ENCODE measurements around the gene GNL1. TPM values are rescaled to one million over a fixed set of nuclear protein-coding genes. Genes with fewer than 3 reads are reported as not detected.

The GNL1 gene
- total and polyA plus RNA-seq, 9 of the 15 experiments (the other 6 are each of a cell fraction or from before 2014, with no cell fraction given) = 0.73 to 112 (median 58.0) TPM

GRCh38 chr6:30556066-30556905 is at the start of gene GNL1 (continued):
- TF ChIP-seq FOXM1 (IDR thresholded peaks at IDR 0.05; ENCODE audit: low read depth) = no peak; the same call in 1 of the 2 replicates
- 0 out of 2 replicates have a peak, but pooled peaks have one; percentile 65 for TF ChIP-seq FOXM1 (CRISPR knock-in tag; IDR thresholded peaks at IDR 0.05; ENCODE audit: low read depth)
- peak in 1 of 2 experiments; percentile 76; a peak in 2 of 4 replicates for TF ChIP-seq KDM1A (IDR thresholded peaks at IDR 0.05)
- peak; percentile 54; the same call in 1 of the 2 replicates for TF ChIP-seq SMAD4 (CRISPR knock-in tag; conservative IDR thresholded peaks at IDR 0.05)
- TF ChIP-seq RAD51 (IDR thresholded peaks at IDR 0.05; ENCODE audit: borderline replicate concordance, low read depth) = peak; percentile 45
- TF ChIP-seq, protein P1, sequence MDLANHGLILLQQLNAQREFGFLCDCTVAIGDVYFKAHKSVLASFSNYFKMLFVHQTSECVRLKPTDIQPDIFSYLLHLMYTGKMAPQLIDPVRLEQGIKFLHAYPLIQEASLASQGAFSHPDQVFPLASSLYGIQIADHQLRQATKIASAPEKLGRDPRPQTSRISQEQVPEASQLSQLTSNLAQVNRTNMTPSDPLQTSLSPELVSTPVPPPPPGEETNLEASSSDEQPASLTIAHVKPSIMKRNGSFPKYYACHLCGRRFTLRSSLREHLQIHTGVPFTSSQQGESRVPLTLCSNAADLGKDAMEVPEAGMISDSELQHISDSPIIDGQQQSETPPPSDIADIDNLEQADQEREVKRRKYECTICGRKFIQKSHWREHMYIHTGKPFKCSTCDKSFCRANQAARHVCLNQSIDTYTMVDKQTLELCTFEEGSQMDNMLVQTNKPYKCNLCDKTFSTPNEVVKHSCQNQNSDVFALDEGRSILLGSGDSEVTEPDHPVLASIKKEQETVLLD (IDR thresholded peaks at IDR 0.05) = peak; percentile 52
- no peak for TF ChIP-seq U2AF2 (optimal IDR thresholded peaks at IDR 0.05; ENCODE audit: low read depth, low read length)
- no peak for TF ChIP-seq PTTG1 (tag; IDR thresholded peaks at IDR 0.05; ENCODE audit: low read depth)
- no peak for TF ChIP-seq NCOA1 (IDR thresholded peaks at IDR 0.05; ENCODE audit: low read depth)
- peak; percentile 80 for TF ChIP-seq MAX (CRISPR knock-in tag; IDR thresholded peaks at IDR 0.05)
- no peak for TF ChIP-seq STAT5B (CRISPR knock-in tag; IDR thresholded peaks at IDR 0.05)
- TF ChIP-seq ZNF764 (CRISPR knock-in tag; IDR thresholded peaks at IDR 0.05; ENCODE audit: low read depth) = 0 out of 2 replicates have a peak, but pooled peaks have one; percentile 7
- TF ChIP-seq RFX7 (CRISPR knock-in tag; IDR thresholded peaks at IDR 0.05) = no peak
- no peak for TF ChIP-seq ZBTB33 (CRISPR knock-in tag; IDR thresholded peaks at IDR 0.05)
- TF ChIP-seq HLTF (IDR thresholded peaks at IDR 0.05) = no peak
- TF ChIP-seq ZNF561 (CRISPR knock-in tag; conservative IDR thresholded peaks at IDR 0.05) = no peak
- no peak for TF ChIP-seq CBX2 (IDR thresholded peaks at IDR 0.05; ENCODE audit: insufficient read depth, low read length, poor library complexity, severe bottlenecking)
- TF ChIP-seq, protein P2, sequence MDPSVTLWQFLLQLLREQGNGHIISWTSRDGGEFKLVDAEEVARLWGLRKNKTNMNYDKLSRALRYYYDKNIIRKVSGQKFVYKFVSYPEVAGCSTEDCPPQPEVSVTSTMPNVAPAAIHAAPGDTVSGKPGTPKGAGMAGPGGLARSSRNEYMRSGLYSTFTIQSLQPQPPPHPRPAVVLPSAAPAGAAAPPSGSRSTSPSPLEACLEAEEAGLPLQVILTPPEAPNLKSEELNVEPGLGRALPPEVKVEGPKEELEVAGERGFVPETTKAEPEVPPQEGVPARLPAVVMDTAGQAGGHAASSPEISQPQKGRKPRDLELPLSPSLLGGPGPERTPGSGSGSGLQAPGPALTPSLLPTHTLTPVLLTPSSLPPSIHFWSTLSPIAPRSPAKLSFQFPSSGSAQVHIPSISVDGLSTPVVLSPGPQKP (CRISPR knock-in tag; IDR thresholded peaks at IDR 0.05) = no peak
- peak; percentile 88 for TF ChIP-seq KLF16 (IDR thresholded peaks at IDR 0.05)
- no peak for TF ChIP-seq ARID3A (IDR thresholded peaks at IDR 0.05; ENCODE audit: borderline replicate concordance, low read depth, low read length)

Data from K562 (cell line).